ENCODE measurements around the gene SLC10A7.

SLC10A7 gene

GRCh38 chr4:146520896-146521540 lies 722 bp downstream of the SLC10A7 start:
- Mint-ChIP-seq H3K9me3 (no peaks in the 10 kb centered on the region), H3K36me3 (ENCODE audit: low read depth) (peaks cover 3% of the 10 kb centered on the region)

GRCh38 chr4:146514651-146515357 lies 6.9 kb downstream of the SLC10A7 start:
- H3K4me1 Mint-ChIP-seq = peaks cover 5% of the 10 kb centered on the region
- H3K9me3 Mint-ChIP-seq = no peaks in the 10 kb centered on the region
- no peak for TF ChIP-seq CTCF (IDR thresholded peaks at IDR 0.05; ENCODE audit: unreplicated experiment in 3 of 3)
- no peak overlapping the region for H3K4me3 Mint-ChIP-seq
- no peak overlapping the region for H3K27ac Mint-ChIP-seq
- H3K27me3 Mint-ChIP-seq (ENCODE audit: low read depth) = no peaks in the 10 kb centered on the region
- H3K36me3 Mint-ChIP-seq (ENCODE audit: low read depth) = peaks cover 3% of the 10 kb centered on the region

More at GRCh38 chr4:146520896-146521540, 722 bp downstream of the SLC10A7 start:
- no peak overlapping the region for H3K27ac Mint-ChIP-seq
- TF ChIP-seq CTCF (IDR thresholded peaks at IDR 0.05; ENCODE audit: unreplicated experiment in 3 of 3) = no peak
- H3K4me3 Mint-ChIP-seq = no peak overlapping the region
- H3K27me3 Mint-ChIP-seq (ENCODE audit: low read depth) = no peaks in the 10 kb centered on the region
- H3K4me1 Mint-ChIP-seq = peaks cover 11% of the 10 kb centered on the region

GRCh38 chr4:146513548-146513947 lies 8.2 kb downstream of the SLC10A7 start:
- no peaks in the 10 kb centered on the region for H3K27me3 Mint-ChIP-seq (ENCODE audit: low read depth)
- no peak overlapping the region for H3K4me3 Mint-ChIP-seq
- H3K4me1 Mint-ChIP-seq = peaks cover 5% of the 10 kb centered on the region
- no peak for TF ChIP-seq CTCF (IDR thresholded peaks at IDR 0.05; ENCODE audit: unreplicated experiment in 3 of 3)
- H3K27ac Mint-ChIP-seq = no peak overlapping the region
- no peaks in the 10 kb centered on the region for H3K9me3 Mint-ChIP-seq
- H3K36me3 Mint-ChIP-seq (ENCODE audit: low read depth) = peaks cover 3% of the 10 kb centered on the region

GRCh38 chr4:146511381-146511780 lies 10.4 kb downstream of the SLC10A7 start:
- Mint-ChIP-seq H3K27ac (no peak overlapping the region), H3K36me3 (ENCODE audit: low read depth) (peaks cover 12% of the 10 kb centered on the region), H3K9me3 (no peaks in the 10 kb centered on the region), H3K27me3 (ENCODE audit: low read depth) (no peaks in the 10 kb centered on the region), H3K4me1 (peaks cover 5% of the 10 kb centered on the region), H3K4me3 (no peak overlapping the region)
- TF ChIP-seq CTCF (IDR thresholded peaks at IDR 0.05; ENCODE audit: unreplicated experiment in 3 of 3) = no peak

GRCh38 chr4:146510942-146511341 lies 10.8 kb downstream of the SLC10A7 start:
- no peaks in the 10 kb centered on the region for H3K9me3 Mint-ChIP-seq
- H3K4me1 Mint-ChIP-seq = peaks cover 5% of the 10 kb centered on the region
- no peak overlapping the region for H3K27ac Mint-ChIP-seq
- H3K4me3 Mint-ChIP-seq = no peak overlapping the region
- peaks cover 10% of the 10 kb centered on the region for H3K36me3 Mint-ChIP-seq (ENCODE audit: low read depth)
- no peaks in the 10 kb centered on the region for H3K27me3 Mint-ChIP-seq (ENCODE audit: low read depth)
- TF ChIP-seq CTCF (IDR thresholded peaks at IDR 0.05; ENCODE audit: unreplicated experiment in 3 of 3) = no peak

Measured in nephron (organoid).